Vagina (tissue), 2 donors: ENCODE data around the gene JPH4.

Source experiments
- POLR2A ChIP-seq, 2 donors: fragments of 450-650 bp; IDR thresholded peaks; one replicate each; pipeline ENCODE4 v1.6.1; 2017; ENCODE audit warnings: antibody characterized with exemption in 2 of 2, mild to moderate bottlenecking in 2 of 2, moderate library complexity in 2 of 2
- TF ChIP-seq, protein P1 (sequence below), 3 experiments: fragments of 450-650 bp in 2 of 3; fragments of 200-600 bp in 1 of 3; sonication (generic) in 1 of 3; IDR thresholded peaks; one replicate each; pipeline ENCODE4 v1.5.1; 2017 to 2019; ENCODE audit warnings: antibody characterized with exemption in 3 of 3, mild to moderate bottlenecking in 2 of 3, moderate library complexity in 2 of 3

GRCh38 chr14:23621932-23622730, 43.5 kb upstream of the JPH4 start:
- no peak for TF ChIP-seq POLR2A (IDR thresholded peaks at IDR 0.05)
- TF ChIP-seq, protein P1, sequence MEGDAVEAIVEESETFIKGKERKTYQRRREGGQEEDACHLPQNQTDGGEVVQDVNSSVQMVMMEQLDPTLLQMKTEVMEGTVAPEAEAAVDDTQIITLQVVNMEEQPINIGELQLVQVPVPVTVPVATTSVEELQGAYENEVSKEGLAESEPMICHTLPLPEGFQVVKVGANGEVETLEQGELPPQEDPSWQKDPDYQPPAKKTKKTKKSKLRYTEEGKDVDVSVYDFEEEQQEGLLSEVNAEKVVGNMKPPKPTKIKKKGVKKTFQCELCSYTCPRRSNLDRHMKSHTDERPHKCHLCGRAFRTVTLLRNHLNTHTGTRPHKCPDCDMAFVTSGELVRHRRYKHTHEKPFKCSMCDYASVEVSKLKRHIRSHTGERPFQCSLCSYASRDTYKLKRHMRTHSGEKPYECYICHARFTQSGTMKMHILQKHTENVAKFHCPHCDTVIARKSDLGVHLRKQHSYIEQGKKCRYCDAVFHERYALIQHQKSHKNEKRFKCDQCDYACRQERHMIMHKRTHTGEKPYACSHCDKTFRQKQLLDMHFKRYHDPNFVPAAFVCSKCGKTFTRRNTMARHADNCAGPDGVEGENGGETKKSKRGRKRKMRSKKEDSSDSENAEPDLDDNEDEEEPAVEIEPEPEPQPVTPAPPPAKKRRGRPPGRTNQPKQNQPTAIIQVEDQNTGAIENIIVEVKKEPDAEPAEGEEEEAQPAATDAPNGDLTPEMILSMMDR (IDR thresholded peaks at IDR 0.05) = no peak
